ENCODE results near the gene ADGRB3. TPM values are rescaled to one million over a fixed set of nuclear protein-coding genes. Genes with fewer than 3 reads are reported as not detected.

The ADGRB3 gene
- total RNA-seq, 4 donors from 2014 or later = 5.3 to 15.6 (median 7.6) TPM

DNA sequence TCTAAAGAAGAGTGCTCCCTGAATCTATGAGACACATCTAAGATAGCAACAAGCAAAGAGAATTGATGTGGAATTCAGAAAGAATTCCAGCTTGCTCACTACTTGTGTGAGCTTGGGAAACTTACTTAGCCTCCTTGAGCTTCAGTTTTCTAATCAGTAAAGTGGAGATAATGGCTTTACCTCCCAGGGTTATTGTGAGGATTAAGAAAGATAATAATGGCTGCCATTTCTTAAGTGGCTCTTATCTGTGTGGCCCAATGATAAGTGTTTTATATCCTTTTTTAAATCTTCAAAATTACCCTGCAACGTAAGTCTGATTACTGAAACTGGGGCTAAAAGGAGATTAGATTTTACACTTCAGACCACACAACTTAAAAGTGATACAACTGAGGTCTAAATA is 743.2 kb downstream of the ADGRB3 start:
- DNase-seq = no peak
- Histone ChIP-seq H3K4me1 (no peaks in the 10 kb centered on the region), H3K27me3 (no peaks in the 10 kb centered on the region), H3K9me3 (no peaks in the 10 kb centered on the region), H3K4me3 (no peak overlapping the region), H3K27ac (no peak overlapping the region), H3K36me3 (no peaks in the 10 kb centered on the region)
- intact Hi-C loops (cut with DNase I; ENCODE audit: low total_unique reads) = no loop called here
- TF ChIP-seq POLR2A (IDR thresholded peaks at IDR 0.05) = no peak
- TF ChIP-seq, protein P1, sequence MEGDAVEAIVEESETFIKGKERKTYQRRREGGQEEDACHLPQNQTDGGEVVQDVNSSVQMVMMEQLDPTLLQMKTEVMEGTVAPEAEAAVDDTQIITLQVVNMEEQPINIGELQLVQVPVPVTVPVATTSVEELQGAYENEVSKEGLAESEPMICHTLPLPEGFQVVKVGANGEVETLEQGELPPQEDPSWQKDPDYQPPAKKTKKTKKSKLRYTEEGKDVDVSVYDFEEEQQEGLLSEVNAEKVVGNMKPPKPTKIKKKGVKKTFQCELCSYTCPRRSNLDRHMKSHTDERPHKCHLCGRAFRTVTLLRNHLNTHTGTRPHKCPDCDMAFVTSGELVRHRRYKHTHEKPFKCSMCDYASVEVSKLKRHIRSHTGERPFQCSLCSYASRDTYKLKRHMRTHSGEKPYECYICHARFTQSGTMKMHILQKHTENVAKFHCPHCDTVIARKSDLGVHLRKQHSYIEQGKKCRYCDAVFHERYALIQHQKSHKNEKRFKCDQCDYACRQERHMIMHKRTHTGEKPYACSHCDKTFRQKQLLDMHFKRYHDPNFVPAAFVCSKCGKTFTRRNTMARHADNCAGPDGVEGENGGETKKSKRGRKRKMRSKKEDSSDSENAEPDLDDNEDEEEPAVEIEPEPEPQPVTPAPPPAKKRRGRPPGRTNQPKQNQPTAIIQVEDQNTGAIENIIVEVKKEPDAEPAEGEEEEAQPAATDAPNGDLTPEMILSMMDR (IDR thresholded peaks at IDR 0.05) = no peak

DNA sequence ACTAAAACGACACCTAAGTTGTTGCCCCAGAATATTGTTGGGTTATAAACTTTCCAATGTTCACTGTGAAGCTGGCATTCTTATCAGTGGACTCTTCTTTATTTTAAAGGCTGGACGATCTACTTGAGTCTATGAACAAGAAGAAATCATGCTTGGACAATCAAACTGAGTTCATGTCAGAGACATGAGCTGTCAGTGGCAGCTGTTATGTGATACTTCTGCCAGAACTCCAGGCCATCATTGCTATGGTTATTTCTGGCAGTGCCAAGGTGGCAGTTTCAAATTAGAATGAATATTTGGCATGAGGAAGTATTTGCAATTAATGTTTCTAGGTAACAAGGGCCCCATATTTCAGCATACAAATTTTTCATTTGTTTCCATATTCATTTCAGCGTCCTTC is 744.4 kb downstream of the ADGRB3 start:
- H3K27ac ChIP-seq = no peak overlapping the region
- no peak for TF ChIP-seq POLR2A (IDR thresholded peaks at IDR 0.05)
- TF ChIP-seq, protein P1 (IDR thresholded peaks at IDR 0.05) = no peak
- H3K9me3 ChIP-seq = no peaks in the 10 kb centered on the region
- no peak overlapping the region for H3K4me3 ChIP-seq
- H3K4me1 ChIP-seq = no peaks in the 10 kb centered on the region
- no peaks in the 10 kb centered on the region for H3K36me3 ChIP-seq
- DNase-seq = no peak
- no peaks in the 10 kb centered on the region for H3K27me3 ChIP-seq
- intact Hi-C loops (cut with DNase I; ENCODE audit: low total_unique reads) = no loop called here

DNA sequence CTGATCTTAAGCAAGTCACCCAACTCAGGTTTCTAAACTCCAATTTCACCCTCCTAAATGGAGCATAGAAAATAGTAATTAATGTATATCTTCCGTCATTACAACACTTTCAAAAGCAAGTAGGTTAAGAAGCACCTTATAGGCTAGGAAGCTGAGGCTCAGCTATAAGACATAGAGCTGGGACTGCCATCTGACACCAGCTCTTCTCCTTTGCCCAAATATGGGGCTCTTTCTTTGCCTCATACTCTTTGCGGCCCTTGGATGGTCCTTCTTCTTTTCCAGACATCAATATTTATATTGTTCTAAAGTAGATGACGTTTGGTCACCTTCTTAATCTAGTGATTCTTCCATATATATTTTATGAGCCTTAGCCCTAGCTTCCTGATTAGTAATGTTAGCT is 748.5 kb downstream of the ADGRB3 start:
- intact Hi-C loops (cut with DNase I; ENCODE audit: low total_unique reads) = no loop called here
- H3K4me1 ChIP-seq = no peaks in the 10 kb centered on the region
- DNase-seq = no peak
- no peak overlapping the region for H3K27ac ChIP-seq
- no peaks in the 10 kb centered on the region for H3K27me3 ChIP-seq
- H3K9me3 ChIP-seq = no peaks in the 10 kb centered on the region
- no peak overlapping the region for H3K4me3 ChIP-seq
- H3K36me3 ChIP-seq = no peaks in the 10 kb centered on the region
- TF ChIP-seq, protein P1 (IDR thresholded peaks at IDR 0.05) = no peak
- no peak for TF ChIP-seq POLR2A (IDR thresholded peaks at IDR 0.05)

DNA sequence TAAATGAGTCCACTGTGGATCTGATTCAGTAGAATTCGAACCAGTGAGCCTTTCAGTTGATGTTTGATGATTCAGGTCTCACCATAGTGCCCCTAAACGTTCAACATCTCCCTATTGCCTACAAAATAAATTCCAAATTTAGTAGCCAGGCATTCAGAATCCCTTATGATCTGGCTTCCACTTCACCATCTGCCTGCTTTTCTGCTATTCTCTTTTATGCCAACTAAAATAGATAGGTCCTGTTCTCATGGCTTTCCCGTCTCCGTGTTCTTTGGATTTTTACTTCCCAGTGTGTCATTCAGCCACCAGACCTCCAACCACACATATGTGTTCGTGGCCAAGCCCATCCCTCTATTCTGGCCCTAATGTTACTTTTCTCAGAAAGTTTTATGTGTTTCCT is 751.3 kb downstream of the ADGRB3 start:
- H3K9me3 ChIP-seq = no peaks in the 10 kb centered on the region
- H3K4me3 ChIP-seq = no peak overlapping the region
- no peak overlapping the region for H3K27ac ChIP-seq
- H3K4me1 ChIP-seq = no peaks in the 10 kb centered on the region
- TF ChIP-seq POLR2A (IDR thresholded peaks at IDR 0.05) = no peak
- TF ChIP-seq, protein P1 (IDR thresholded peaks at IDR 0.05) = no peak
- H3K36me3 ChIP-seq = no peaks in the 10 kb centered on the region
- DNase-seq = no peak
- intact Hi-C loops (cut with DNase I; ENCODE audit: low total_unique reads) = no loop called here
- H3K27me3 ChIP-seq = no peaks in the 10 kb centered on the region

DNA sequence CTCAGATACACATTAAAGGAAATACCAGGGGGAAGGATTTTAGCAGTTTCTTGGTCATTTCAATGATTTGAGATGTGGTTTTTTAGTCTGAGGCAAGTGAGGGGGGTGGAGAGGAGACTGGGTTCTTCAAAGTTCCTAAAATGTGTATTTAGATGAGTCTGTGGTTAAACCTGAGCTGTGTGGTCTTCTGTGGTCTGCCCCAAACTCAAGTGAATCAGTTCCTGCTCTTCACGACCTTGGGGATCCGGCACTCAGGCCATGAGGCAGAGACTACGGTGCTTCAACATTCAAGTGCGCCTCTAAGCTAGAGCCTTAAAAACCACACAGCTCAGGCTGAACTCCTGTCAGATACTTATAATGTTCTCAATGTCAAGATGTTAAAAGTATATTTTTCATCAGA is 755.0 kb downstream of the ADGRB3 start:
- DNase-seq = no peak
- Histone ChIP-seq H3K36me3 (no peaks in the 10 kb centered on the region), H3K9me3 (no peaks in the 10 kb centered on the region), H3K27me3 (no peaks in the 10 kb centered on the region), H3K4me3 (no peak overlapping the region), H3K4me1 (no peaks in the 10 kb centered on the region), H3K27ac (no peak overlapping the region)
- intact Hi-C loops (cut with DNase I; ENCODE audit: low total_unique reads) = no loop called here
- TF ChIP-seq, protein P1 (IDR thresholded peaks at IDR 0.05) = no peak
- no peak for TF ChIP-seq POLR2A (IDR thresholded peaks at IDR 0.05)
